ENCODE data around the gene VRK3.

GRCh38 chr19:50036908-50037307 lies 11.7 kb upstream of the VRK3 start:
- TF ChIP-seq TAF1 (IDR thresholded peaks at IDR 0.05; ENCODE audit: borderline replicate concordance, low read depth, low read length) (no peak), POLR2A (IDR thresholded peaks at IDR 0.05; ENCODE audit: low read depth, low read length) (no peak), POLR2AphosphoS5 (IDR thresholded peaks at IDR 0.05; ENCODE audit: low read depth, low read length) (no peak)
